ENCODE results near the gene KRT27.

- TF ChIP-seq EZH2 (IDR thresholded peaks at IDR 0.05; ENCODE audit: low read length, unreplicated experiment), result no peak
- TF ChIP-seq CTCF (conservative IDR thresholded peaks at IDR 0.05; ENCODE audit: low read depth, low read length), result no peak
- no peak for TF ChIP-seq EZH2phosphoT487 (IDR thresholded peaks at IDR 0.05; ENCODE audit: borderline replicate concordance, low read length)
Observed at GRCh38 chr17:40778461-40778860, 3.9 kb downstream of the KRT27 start.

Measured in PC-3 (cell line).